ENCODE measurements around the gene PHACTR4. TPM values are rescaled to one million over a fixed set of nuclear protein-coding genes. Genes with fewer than 3 reads are reported as not detected.

The PHACTR4 gene
- total and polyA plus RNA-seq, 5 donors from 2014 or later, result 4.9 to 29.4 (median 5.1) TPM

GRCh38 chr1:28417441-28417922, 47.9 kb downstream of the PHACTR4 start:
- Mint-ChIP-seq H3K4me3 (peak overlapping the region in 1 of 4 donors; percentile 74), H3K27me3 (no peaks in the 10 kb centered on the region), H3K9me3 (no peaks in the 10 kb centered on the region), H3K4me1 (peaks cover 13 to 25% (median 20%) of the 10 kb centered on the region in 4 donors), H3K27ac (peak overlapping the region in 2 of 3 donors; percentile 27 to 46), H3K36me3 (peaks cover 4% of the 10 kb centered on the region)
- peaks cover 7% of the 10 kb centered on the region for H3K4me1 ChIP-seq (ENCODE audit: control insufficient read depth, insufficient read depth, low read length, poor library complexity, severe bottlenecking)
- no peaks in the 10 kb centered on the region for H3K9me3 ChIP-seq (ENCODE audit: control insufficient read depth in 2 of 2, low read length in 2 of 2)
- H3K27ac ChIP-seq (ENCODE audit: insufficient read depth, low read length, poor library complexity, severe bottlenecking), result no peak overlapping the region
- no peaks in the 10 kb centered on the region for H3K27me3 ChIP-seq (ENCODE audit: control insufficient read depth, insufficient read depth, low read length)
- ATAC-seq (ENCODE audit: low read depth in 2 of 2), result peak in 1 of 2 donors; percentile 42
- H3K4me3 ChIP-seq (ENCODE audit: low read depth, low read length), result peak overlapping the region; percentile 55
- peak in 1 of 3 donors; percentile 38 for DNase-seq
- H3K36me3 ChIP-seq (ENCODE audit: control insufficient read depth, insufficient read depth, low read length), result no peaks in the 10 kb centered on the region

- Mint-ChIP-seq H3K27me3 (no peaks in the 10 kb centered on the region), H3K36me3 (peaks cover 4% of the 10 kb centered on the region), H3K4me3 (peak overlapping the region in 1 of 4 donors; percentile 38), H3K4me1 (peaks cover 14 to 23% (median 20%) of the 10 kb centered on the region in 4 donors), H3K9me3 (no peaks in the 10 kb centered on the region), H3K27ac (peak overlapping the region in 1 of 3 donors; percentile 46)
- Histone ChIP-seq H3K9me3 (ENCODE audit: control insufficient read depth in 2 of 2, low read length in 2 of 2) (no peaks in the 10 kb centered on the region), H3K4me3 (ENCODE audit: low read depth, low read length) (peak overlapping the region; percentile 55), H3K27me3 (ENCODE audit: control insufficient read depth, insufficient read depth, low read length) (no peaks in the 10 kb centered on the region), H3K36me3 (ENCODE audit: control insufficient read depth, insufficient read depth, low read length) (no peaks in the 10 kb centered on the region), H3K4me1 (ENCODE audit: control insufficient read depth, insufficient read depth, low read length, poor library complexity, severe bottlenecking) (peaks cover 7% of the 10 kb centered on the region), H3K27ac (ENCODE audit: insufficient read depth, low read length, poor library complexity, severe bottlenecking) (no peak overlapping the region)
- no peak for ATAC-seq (ENCODE audit: low read depth in 2 of 2)
- DNase-seq, result no peak
Measured at GRCh38 chr1:28417926-28418637, 48.5 kb downstream of the PHACTR4 start.

GRCh38 chr1:28421744-28422143, 52.2 kb downstream of the PHACTR4 start:
- no peak overlapping the region for H3K27ac Mint-ChIP-seq
- Histone ChIP-seq H3K4me3 (ENCODE audit: low read depth, low read length) (no peak overlapping the region), H3K27ac (ENCODE audit: insufficient read depth, low read length, poor library complexity, severe bottlenecking) (no peak overlapping the region)

GRCh38 chr1:28426831-28427230, 57.3 kb downstream of the PHACTR4 start:
- H3K36me3 Mint-ChIP-seq, result peaks cover 5% of the 10 kb centered on the region
- H3K9me3 Mint-ChIP-seq, result no peaks in the 10 kb centered on the region
- no peaks in the 10 kb centered on the region for H3K27me3 Mint-ChIP-seq
- ATAC-seq (ENCODE audit: low read depth in 2 of 2), result no peak
- H3K4me1 Mint-ChIP-seq, result peaks cover 2 to 6% (median 3%) of the 10 kb centered on the region in 4 donors
- H3K27ac ChIP-seq (ENCODE audit: insufficient read depth, low read length, poor library complexity, severe bottlenecking), result no peak overlapping the region
- H3K27ac Mint-ChIP-seq, result no peak overlapping the region
- H3K4me3 Mint-ChIP-seq, result no peak overlapping the region
- H3K9me3 ChIP-seq (ENCODE audit: control insufficient read depth in 2 of 2, low read length in 2 of 2), result no peaks in the 10 kb centered on the region
- no peaks in the 10 kb centered on the region for H3K4me1 ChIP-seq (ENCODE audit: control insufficient read depth, insufficient read depth, low read length, poor library complexity, severe bottlenecking)
- no peak overlapping the region for H3K4me3 ChIP-seq (ENCODE audit: low read depth, low read length)
- no peak for DNase-seq
- H3K36me3 ChIP-seq (ENCODE audit: control insufficient read depth, insufficient read depth, low read length), result peaks cover 4% of the 10 kb centered on the region
- H3K27me3 ChIP-seq (ENCODE audit: control insufficient read depth, insufficient read depth, low read length), result no peaks in the 10 kb centered on the region

More at GRCh38 chr1:28421744-28422143, 52.2 kb downstream of the PHACTR4 start:
- peaks cover 4% of the 10 kb centered on the region for H3K36me3 ChIP-seq (ENCODE audit: control insufficient read depth, insufficient read depth, low read length)
- Mint-ChIP-seq H3K9me3 (no peaks in the 10 kb centered on the region), H3K27me3 (no peaks in the 10 kb centered on the region), H3K4me1 (peaks cover 9 to 16% (median 13%) of the 10 kb centered on the region in 4 donors), H3K4me3 (no peak overlapping the region), H3K36me3 (peaks cover 9% of the 10 kb centered on the region)
- no peaks in the 10 kb centered on the region for H3K9me3 ChIP-seq (ENCODE audit: control insufficient read depth in 2 of 2, low read length in 2 of 2)
- ATAC-seq (ENCODE audit: low read depth in 2 of 2), result no peak
- no peaks in the 10 kb centered on the region for H3K27me3 ChIP-seq (ENCODE audit: control insufficient read depth, insufficient read depth, low read length)
- DNase-seq, result no peak
- H3K4me1 ChIP-seq (ENCODE audit: control insufficient read depth, insufficient read depth, low read length, poor library complexity, severe bottlenecking), result peaks cover 7% of the 10 kb centered on the region

GRCh38 chr1:28428012-28428411, 58.5 kb downstream of the PHACTR4 start:
- peaks cover 0 to 7% (median 2%) of the 10 kb centered on the region in 4 donors for H3K4me1 Mint-ChIP-seq
- ATAC-seq (ENCODE audit: low read depth in 2 of 2) (no peak), DNase-seq (no peak)
- peaks cover 5% of the 10 kb centered on the region for H3K36me3 Mint-ChIP-seq
- H3K9me3 Mint-ChIP-seq, result no peaks in the 10 kb centered on the region
- Histone ChIP-seq H3K27ac (ENCODE audit: insufficient read depth, low read length, poor library complexity, severe bottlenecking) (no peak overlapping the region), H3K4me1 (ENCODE audit: control insufficient read depth, insufficient read depth, low read length, poor library complexity, severe bottlenecking) (no peaks in the 10 kb centered on the region), H3K9me3 (ENCODE audit: control insufficient read depth in 2 of 2, low read length in 2 of 2) (no peaks in the 10 kb centered on the region), H3K4me3 (ENCODE audit: low read depth, low read length) (no peak overlapping the region), H3K36me3 (ENCODE audit: control insufficient read depth, insufficient read depth, low read length) (peaks cover 4% of the 10 kb centered on the region), H3K27me3 (ENCODE audit: control insufficient read depth, insufficient read depth, low read length) (no peaks in the 10 kb centered on the region)
- no peak overlapping the region for H3K27ac Mint-ChIP-seq
- no peak overlapping the region for H3K4me3 Mint-ChIP-seq
- H3K27me3 Mint-ChIP-seq, result no peaks in the 10 kb centered on the region

- Histone ChIP-seq H3K9me3 (ENCODE audit: control insufficient read depth in 2 of 2, low read length in 2 of 2) (no peaks in the 10 kb centered on the region), H3K4me3 (ENCODE audit: low read depth, low read length) (no peak overlapping the region), H3K4me1 (ENCODE audit: control insufficient read depth, insufficient read depth, low read length, poor library complexity, severe bottlenecking) (no peaks in the 10 kb centered on the region), H3K36me3 (ENCODE audit: control insufficient read depth, insufficient read depth, low read length) (peaks cover 4% of the 10 kb centered on the region), H3K27me3 (ENCODE audit: control insufficient read depth, insufficient read depth, low read length) (no peaks in the 10 kb centered on the region), H3K27ac (ENCODE audit: insufficient read depth, low read length, poor library complexity, severe bottlenecking) (no peak overlapping the region)
- DNase-seq (no peak), ATAC-seq (ENCODE audit: low read depth in 2 of 2) (no peak)
- H3K27me3 Mint-ChIP-seq, result no peaks in the 10 kb centered on the region
- H3K9me3 Mint-ChIP-seq, result no peaks in the 10 kb centered on the region
- H3K36me3 Mint-ChIP-seq, result peaks cover 5% of the 10 kb centered on the region
- H3K4me3 Mint-ChIP-seq, result no peak overlapping the region
- no peak overlapping the region for H3K27ac Mint-ChIP-seq
- H3K4me1 Mint-ChIP-seq, result peaks cover 0 to 9% (median 2%) of the 10 kb centered on the region in 4 donors
Measured at GRCh38 chr1:28428990-28429520, 59.5 kb downstream of the PHACTR4 start.

GRCh38 chr1:28436211-28436769, 66.8 kb downstream of the PHACTR4 start:
- peaks cover 9% of the 10 kb centered on the region for H3K36me3 Mint-ChIP-seq
- Histone ChIP-seq H3K9me3 (ENCODE audit: control insufficient read depth in 2 of 2, low read length in 2 of 2) (no peaks in the 10 kb centered on the region), H3K4me1 (ENCODE audit: control insufficient read depth, insufficient read depth, low read length, poor library complexity, severe bottlenecking) (no peaks in the 10 kb centered on the region), H3K27ac (ENCODE audit: insufficient read depth, low read length, poor library complexity, severe bottlenecking) (no peak overlapping the region), H3K36me3 (ENCODE audit: control insufficient read depth, insufficient read depth, low read length) (peaks cover 6% of the 10 kb centered on the region), H3K27me3 (ENCODE audit: control insufficient read depth, insufficient read depth, low read length) (no peaks in the 10 kb centered on the region), H3K4me3 (ENCODE audit: low read depth, low read length) (no peak overlapping the region)
- peaks cover 0 to 13% (median 6%) of the 10 kb centered on the region in 4 donors for H3K4me1 Mint-ChIP-seq
- no peak overlapping the region for H3K27ac Mint-ChIP-seq
- no peaks in the 10 kb centered on the region for H3K27me3 Mint-ChIP-seq
- H3K9me3 Mint-ChIP-seq, result no peaks in the 10 kb centered on the region
- H3K4me3 Mint-ChIP-seq, result no peak overlapping the region
- ATAC-seq (ENCODE audit: low read depth in 2 of 2) (no peak), DNase-seq (no peak)

Measured in CD4-positive, CD25-positive, alpha-beta regulatory T cell (primary cell).